ENCODE data around the gene CYP4F2. TPM values are rescaled to one million over a fixed set of nuclear protein-coding genes. Genes with fewer than 3 reads are reported as not detected.
A peak's percentile ranks its signal among the peaks of the same experiment; 100 is the strongest.
"Not testable (repeated sequence)": the region's sequence is repeated elsewhere in the genome, so short reads cannot be mapped to it uniquely, and the experiment has no call there.

Gene CYP4F2
- total and polyA plus RNA-seq, 2 donors from 2014 or later: 0.31 to 16.8 TPM

- H3K9me3 ChIP-seq (ENCODE audit: control insufficient read depth in 2 of 3, insufficient read depth in 1 of 3, low read length in 3 of 3): peaks cover 0 to 4% (median 0%) of the 10 kb centered on the region in 3 donors
- H3K4me3 ChIP-seq (ENCODE audit: low read length in 3 of 3): no peak overlapping the region
- no peak overlapping the region for H3K27ac ChIP-seq (ENCODE audit: low read depth in 2 of 2, low read length in 2 of 2)
- no peaks in the 10 kb centered on the region for H3K4me1 ChIP-seq (ENCODE audit: control insufficient read depth in 2 of 3, insufficient read depth in 2 of 3, low read depth in 1 of 3, low read length in 3 of 3)
- H3K27me3 ChIP-seq (ENCODE audit: control insufficient read depth, insufficient read depth, low read length): no peaks in the 10 kb centered on the region
- FAIRE-seq: no peak
- DNase-seq: no peak
- intact Hi-C loops (cut with DNase I): no loop called here
- H3K36me3 ChIP-seq (ENCODE audit: control insufficient read depth in 2 of 3, insufficient read depth in 3 of 3, low read length in 3 of 3): no peaks in the 10 kb centered on the region
- no peak for TF ChIP-seq CTCF (IDR thresholded peaks at IDR 0.05; ENCODE audit: borderline replicate concordance, extremely low read depth, insufficient read depth)
- H3K9ac ChIP-seq (ENCODE audit: low read length in 3 of 3): no peak overlapping the region
Measured at GRCh38 chr19:15905026-15905425, 7.2 kb upstream of the CYP4F2 start.

GRCh38 chr19:15902898-15903297 lies 5.0 kb upstream of the CYP4F2 start:
- intact Hi-C loops (cut with DNase I); H3K27ac ChIP-seq (ENCODE audit: low read depth in 2 of 2, low read length in 2 of 2); FAIRE-seq; H3K4me3 ChIP-seq (ENCODE audit: low read length in 3 of 3); H3K9me3 ChIP-seq (ENCODE audit: control insufficient read depth in 2 of 3, insufficient read depth in 1 of 3, low read length in 3 of 3); H3K9ac ChIP-seq (ENCODE audit: low read length in 3 of 3); H3K4me1 ChIP-seq (ENCODE audit: control insufficient read depth in 2 of 3, insufficient read depth in 2 of 3, low read depth in 1 of 3, low read length in 3 of 3); H3K36me3 ChIP-seq (ENCODE audit: control insufficient read depth in 2 of 3, insufficient read depth in 3 of 3, low read length in 3 of 3); H3K27me3 ChIP-seq (ENCODE audit: control insufficient read depth, insufficient read depth, low read length); DNase-seq: not testable (repeated sequence)

- H3K9ac ChIP-seq (ENCODE audit: low read length in 3 of 3): no peak overlapping the region
- TF ChIP-seq CTCF (IDR thresholded peaks at IDR 0.05; ENCODE audit: borderline replicate concordance, extremely low read depth, insufficient read depth): no peak
- DNase-seq (no peak), FAIRE-seq (no peak)
- intact Hi-C loops (cut with DNase I): no loop called here
- H3K27ac ChIP-seq (ENCODE audit: low read depth in 2 of 2, low read length in 2 of 2): no peak overlapping the region
- no peak overlapping the region for H3K4me3 ChIP-seq (ENCODE audit: low read length in 3 of 3)
- H3K9me3 ChIP-seq (ENCODE audit: control insufficient read depth in 2 of 3, insufficient read depth in 1 of 3, low read length in 3 of 3): peaks cover 0 to 4% (median 0%) of the 10 kb centered on the region in 3 donors
- H3K27me3 ChIP-seq (ENCODE audit: control insufficient read depth, insufficient read depth, low read length): no peaks in the 10 kb centered on the region
- no peaks in the 10 kb centered on the region for H3K36me3 ChIP-seq (ENCODE audit: control insufficient read depth in 2 of 3, insufficient read depth in 3 of 3, low read length in 3 of 3)
- no peaks in the 10 kb centered on the region for H3K4me1 ChIP-seq (ENCODE audit: control insufficient read depth in 2 of 3, insufficient read depth in 2 of 3, low read depth in 1 of 3, low read length in 3 of 3)
Measured at GRCh38 chr19:15902254-15902653, 4.4 kb upstream of the CYP4F2 start.

GRCh38 chr19:15900504-15900903 lies 2.6 kb upstream of the CYP4F2 start:
- Histone ChIP-seq H3K27ac (ENCODE audit: low read depth in 2 of 2, low read length in 2 of 2) (no peak overlapping the region), H3K9ac (ENCODE audit: low read length in 3 of 3) (no peak overlapping the region), H3K4me3 (ENCODE audit: low read length in 3 of 3) (peak overlapping the region in 1 of 3 donors; percentile 28), H3K27me3 (ENCODE audit: control insufficient read depth, insufficient read depth, low read length) (no peaks in the 10 kb centered on the region), H3K36me3 (ENCODE audit: control insufficient read depth in 2 of 3, insufficient read depth in 3 of 3, low read length in 3 of 3) (no peaks in the 10 kb centered on the region), H3K4me1 (ENCODE audit: control insufficient read depth in 2 of 3, insufficient read depth in 2 of 3, low read depth in 1 of 3, low read length in 3 of 3) (no peaks in the 10 kb centered on the region), H3K9me3 (ENCODE audit: control insufficient read depth in 2 of 3, insufficient read depth in 1 of 3, low read length in 3 of 3) (peaks cover 0 to 4% (median 0%) of the 10 kb centered on the region in 3 donors)
- no peak for FAIRE-seq
- TF ChIP-seq CTCF (IDR thresholded peaks at IDR 0.05; ENCODE audit: borderline replicate concordance, extremely low read depth, insufficient read depth): no peak
- intact Hi-C loops (cut with DNase I): no loop called here
- no peak for DNase-seq

GRCh38 chr19:15900032-15900431 lies 2.2 kb upstream of the CYP4F2 start:
- H3K4me1 ChIP-seq (ENCODE audit: control insufficient read depth in 2 of 3, insufficient read depth in 2 of 3, low read depth in 1 of 3, low read length in 3 of 3); H3K4me3 ChIP-seq (ENCODE audit: low read length in 3 of 3); H3K27me3 ChIP-seq (ENCODE audit: control insufficient read depth, insufficient read depth, low read length); FAIRE-seq; H3K27ac ChIP-seq (ENCODE audit: low read depth in 2 of 2, low read length in 2 of 2); H3K9ac ChIP-seq (ENCODE audit: low read length in 3 of 3); intact Hi-C loops (cut with DNase I); H3K9me3 ChIP-seq (ENCODE audit: control insufficient read depth in 2 of 3, insufficient read depth in 1 of 3, low read length in 3 of 3); H3K36me3 ChIP-seq (ENCODE audit: control insufficient read depth in 2 of 3, insufficient read depth in 3 of 3, low read length in 3 of 3): not testable (repeated sequence)
- DNase-seq: peak in 4 of 5 donors; percentile 18 to 42 (median 31)

- DNase-seq: peak in 2 of 5 donors; percentile 4 to 8
- H3K9ac ChIP-seq (ENCODE audit: low read length in 3 of 3); H3K27me3 ChIP-seq (ENCODE audit: control insufficient read depth, insufficient read depth, low read length); H3K4me3 ChIP-seq (ENCODE audit: low read length in 3 of 3); intact Hi-C loops (cut with DNase I); H3K4me1 ChIP-seq (ENCODE audit: control insufficient read depth in 2 of 3, insufficient read depth in 2 of 3, low read depth in 1 of 3, low read length in 3 of 3); FAIRE-seq; H3K9me3 ChIP-seq (ENCODE audit: control insufficient read depth in 2 of 3, insufficient read depth in 1 of 3, low read length in 3 of 3); H3K27ac ChIP-seq (ENCODE audit: low read depth in 2 of 2, low read length in 2 of 2); H3K36me3 ChIP-seq (ENCODE audit: control insufficient read depth in 2 of 3, insufficient read depth in 3 of 3, low read length in 3 of 3): not testable (repeated sequence)
Measured at GRCh38 chr19:15899561-15899960, 1.7 kb upstream of the CYP4F2 start.
